GM21360 (cell line): ENCODE measurements around the gene DLG1.

Experiments
- ATAC-seq: cut with Tn5 transposase; IDR thresholded peaks from one replicate; pipeline ENCODE4 v1.9.1; 2021; ENCODE audit warnings: mild to moderate bottlenecking, moderate library complexity; ENCODE audit not compliant: unreplicated experiment

The DLG1 gene

GRCh38 chr3:197183582-197183981 lies 114.8 kb downstream of the DLG1 start:
- ATAC-seq, result no peak

GRCh38 chr3:197181741-197182140 lies 116.7 kb downstream of the DLG1 start:
- no peak for ATAC-seq

- ATAC-seq, result no peak
These were observed 119.4 kb downstream of the DLG1 start for GRCh38 chr3:197178998-197179397.

- no peak for ATAC-seq
These were observed 122.9 kb downstream of the DLG1 start for GRCh38 chr3:197175503-197175902.

- ATAC-seq, result no peak
These were observed 123.5 kb downstream of the DLG1 start for GRCh38 chr3:197174927-197175326.

- no peak for ATAC-seq
These were observed 124.8 kb downstream of the DLG1 start for GRCh38 chr3:197173620-197174019.

- ATAC-seq, result no peak
These were observed 126.8 kb downstream of the DLG1 start for GRCh38 chr3:197171481-197172067.

- no peak for ATAC-seq
These were observed 129.4 kb downstream of the DLG1 start for GRCh38 chr3:197169028-197169427.

- no peak for ATAC-seq
These were observed 129.8 kb downstream of the DLG1 start for GRCh38 chr3:197168606-197169005.

- ATAC-seq, result no peak
These were observed 130.3 kb downstream of the DLG1 start for GRCh38 chr3:197168063-197168462.

GRCh38 chr3:197167549-197167948 lies 130.9 kb downstream of the DLG1 start:
- ATAC-seq, result no peak

- ATAC-seq, result no peak
These were observed 132.5 kb downstream of the DLG1 start for GRCh38 chr3:197165890-197166289.

- ATAC-seq, result no peak
These were observed 143.4 kb downstream of the DLG1 start for GRCh38 chr3:197155046-197155445.

- no peak for ATAC-seq
These were observed 146.8 kb downstream of the DLG1 start for GRCh38 chr3:197151580-197151979.

- ATAC-seq, result no peak
These were observed 148.9 kb downstream of the DLG1 start for GRCh38 chr3:197149528-197149927.

GRCh38 chr3:197144188-197144587 lies 154.2 kb downstream of the DLG1 start:
- ATAC-seq, result no peak

- no peak for ATAC-seq
These were observed 158.8 kb downstream of the DLG1 start for GRCh38 chr3:197139586-197139985.

GRCh38 chr3:197137751-197138150 lies 160.7 kb downstream of the DLG1 start:
- no peak for ATAC-seq

- ATAC-seq, result no peak
These were observed 161.7 kb downstream of the DLG1 start for GRCh38 chr3:197136744-197137143.

- ATAC-seq, result no peak
These were observed 163.2 kb downstream of the DLG1 start for GRCh38 chr3:197135212-197135611.

GRCh38 chr3:197132916-197133530 lies 165.4 kb downstream of the DLG1 start:
- ATAC-seq, result no peak

- no peak for ATAC-seq
These were observed 172.8 kb downstream of the DLG1 start for GRCh38 chr3:197125636-197126035.

- no peak for ATAC-seq
These were observed 173.7 kb downstream of the DLG1 start for GRCh38 chr3:197124713-197125112.
